Stimulated activated CD8-positive, alpha-beta memory T cell treated with anti-CD3 and anti-CD28 coated beads, Interleukin-7, amount 100 ng/mL, for 4 hours (primary cell): ENCODE data around the gene HTT.

Experiments used
- DNase-seq, 2 donors: peaks; one replicate each; pipeline ENCODE4 v3.0.0-alpha.2; 2020; ENCODE audit warnings: low read depth in 2 of 2

Gene HTT

DNA sequence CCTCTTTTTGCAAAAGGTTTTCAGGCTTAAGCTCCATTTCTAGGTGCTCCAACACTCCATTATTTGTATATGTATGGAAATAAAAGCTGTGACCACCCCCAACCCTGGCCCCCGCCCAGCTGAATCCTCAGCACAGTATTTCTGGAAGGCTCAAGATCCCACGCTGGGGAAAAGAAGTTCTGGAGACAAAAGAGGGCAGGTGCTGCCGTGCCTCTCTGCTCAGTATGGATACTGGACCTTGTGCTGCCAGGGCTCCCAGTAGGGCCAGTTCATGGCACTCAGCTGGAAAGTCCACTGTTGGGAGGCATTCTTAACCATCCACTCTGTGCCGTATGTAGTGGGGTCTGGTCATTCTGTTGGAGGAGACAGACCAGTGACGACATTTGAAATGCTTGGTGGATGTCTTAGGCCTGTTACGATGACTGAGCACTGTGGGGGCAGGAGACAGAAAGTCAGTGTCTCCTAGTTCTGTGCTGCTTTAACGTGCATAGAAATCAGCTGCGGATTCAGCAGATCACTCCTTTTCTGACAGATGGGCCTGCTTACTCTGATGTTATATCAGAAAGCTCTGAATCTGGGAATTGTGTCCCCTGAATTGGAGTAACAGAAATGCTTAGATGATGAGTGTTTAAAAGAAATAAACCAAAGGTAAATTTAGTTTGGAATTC, 126.1 kb downstream of the HTT start:
- DNase-seq, result no peak

GRCh38 chr4:3201718-3202702, 127.5 kb downstream of the HTT start:
- peak; percentile 39 to 44 for DNase-seq

- DNase-seq, result peak in 1 of 2 donors; percentile 34
These were observed 128.6 kb downstream of the HTT start for GRCh38 chr4:3202836-3203820.

- no peak for DNase-seq
These were observed 129.5 kb downstream of the HTT start for GRCh38 chr4:3203971-3204431.

DNA sequence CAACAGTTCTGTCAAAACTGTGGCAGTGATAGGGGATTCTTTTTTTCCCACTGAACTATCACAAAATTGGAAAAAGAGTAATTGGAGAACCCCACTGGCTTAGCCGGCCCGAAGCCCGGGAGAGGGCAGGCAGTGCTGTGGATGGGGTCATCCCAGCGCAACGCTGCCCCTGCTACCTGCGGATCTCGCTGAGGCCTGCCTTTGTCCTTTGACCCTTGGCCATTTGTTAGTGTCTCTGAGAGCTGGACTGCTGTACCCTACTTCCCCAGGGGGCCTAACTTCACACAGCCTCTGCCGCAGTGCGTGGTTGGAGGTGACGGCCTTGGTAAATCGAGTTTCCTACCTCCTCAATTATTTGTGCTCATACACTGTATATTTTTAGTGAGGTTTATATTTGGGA, 131.5 kb downstream of the HTT start:
- no peak for DNase-seq

DNA sequence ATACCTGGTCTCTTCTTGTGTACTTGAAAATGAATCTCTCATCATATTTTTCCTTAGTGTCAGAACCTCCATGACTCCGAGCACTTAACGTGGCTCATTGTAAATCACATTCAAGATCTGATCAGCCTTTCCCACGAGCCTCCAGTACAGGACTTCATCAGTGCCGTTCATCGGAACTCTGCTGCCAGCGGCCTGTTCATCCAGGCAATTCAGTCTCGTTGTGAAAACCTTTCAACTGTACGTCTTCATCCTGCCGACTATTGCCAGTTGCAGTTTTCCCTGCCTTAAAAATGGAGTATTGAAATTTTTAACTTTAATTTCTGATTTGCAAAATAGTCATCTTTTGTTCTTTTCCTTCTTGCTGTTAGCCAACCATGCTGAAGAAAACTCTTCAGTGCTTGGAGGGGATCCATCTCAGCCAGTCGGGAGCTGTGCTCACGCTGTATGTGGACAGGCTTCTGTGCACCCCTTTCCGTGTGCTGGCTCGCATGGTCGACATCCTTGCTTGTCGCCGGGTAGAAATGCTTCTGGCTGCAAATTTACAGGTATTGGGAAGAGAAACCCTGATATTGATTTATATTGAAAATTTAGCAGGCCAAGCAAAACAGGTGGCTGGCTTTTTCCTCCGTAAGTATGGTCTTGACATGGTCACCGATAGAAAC, 132.1 kb downstream of the HTT start:
- DNase-seq, result no peak

- no peak for DNase-seq
These were observed 133.1 kb downstream of the HTT start for GRCh38 chr4:3207531-3208037.

GRCh38 chr4:3208826-3209225, 134.3 kb downstream of the HTT start:
- no peak for DNase-seq

GRCh38 chr4:3209551-3210325, 135.3 kb downstream of the HTT start:
- DNase-seq, result no peak

DNA sequence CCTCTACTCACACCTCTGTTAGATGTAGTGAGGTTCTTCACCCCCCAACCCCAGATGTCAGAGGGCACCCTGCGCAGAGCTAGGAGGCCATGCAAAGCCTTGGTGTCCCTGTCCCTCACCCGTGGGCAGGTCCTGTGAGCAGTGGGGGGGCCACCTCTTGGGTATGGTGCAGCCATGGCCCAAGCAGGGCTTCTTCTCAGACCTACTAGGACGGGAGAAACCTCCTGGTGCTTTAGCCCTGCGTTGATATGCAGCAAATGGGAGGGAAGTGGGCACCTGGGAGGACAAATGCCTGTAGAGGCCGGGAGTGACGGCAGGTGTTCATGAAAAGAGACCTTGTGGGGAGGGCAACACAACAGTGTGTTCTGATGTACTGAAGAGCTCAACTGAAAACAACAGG, 136.0 kb downstream of the HTT start:
- DNase-seq, result no peak

- no peak for DNase-seq
These were observed 137.4 kb downstream of the HTT start for GRCh38 chr4:3211866-3212265.

DNA sequence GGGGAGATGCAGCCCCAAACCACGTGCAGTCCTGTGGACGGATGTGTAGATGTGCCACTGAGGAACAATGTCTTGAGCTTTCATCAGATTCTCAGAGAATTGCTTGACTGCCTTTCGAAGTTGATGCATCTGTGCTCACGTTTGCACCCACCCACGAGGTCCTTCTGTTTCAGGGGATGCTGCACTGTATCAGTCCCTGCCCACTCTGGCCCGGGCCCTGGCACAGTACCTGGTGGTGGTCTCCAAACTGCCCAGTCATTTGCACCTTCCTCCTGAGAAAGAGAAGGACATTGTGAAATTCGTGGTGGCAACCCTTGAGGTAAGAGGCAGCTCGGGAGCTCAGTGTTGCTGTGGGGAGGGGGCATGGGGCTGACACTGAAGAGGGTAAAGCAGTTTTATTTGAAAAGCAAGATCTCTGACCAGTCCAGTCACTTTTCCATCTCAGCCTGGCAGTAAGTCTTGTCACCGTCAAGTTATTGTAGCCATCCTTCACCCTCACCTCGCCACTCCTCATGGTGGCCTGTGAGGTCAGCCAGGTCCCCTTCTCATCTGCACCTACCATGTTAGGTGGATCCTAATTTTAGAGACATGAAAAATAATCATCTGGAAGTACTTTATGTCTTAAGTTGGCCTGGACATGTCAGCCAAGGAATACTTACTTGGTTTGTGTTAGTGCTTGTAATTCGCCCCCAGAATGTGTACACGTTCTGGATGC, 138.1 kb downstream of the HTT start:
- DNase-seq, result no peak

DNA sequence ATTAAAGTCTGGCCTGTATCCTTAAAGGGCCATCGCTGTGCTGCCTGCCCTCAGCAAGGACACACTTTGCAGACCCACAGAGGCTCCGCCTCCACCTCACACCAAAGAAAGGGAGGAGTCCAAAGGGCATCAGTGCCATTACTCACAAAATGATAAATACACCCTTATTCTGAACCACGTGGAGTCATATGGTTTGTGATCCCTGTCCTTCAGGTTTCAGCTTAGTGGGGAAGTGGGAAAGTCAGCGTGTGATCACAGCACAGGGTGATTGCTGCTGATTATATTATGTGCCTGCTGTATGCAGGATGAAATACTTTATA, 138.6 kb downstream of the HTT start:
- no peak for DNase-seq

- DNase-seq, result no peak
These were observed 139.3 kb downstream of the HTT start for GRCh38 chr4:3213661-3214250.

GRCh38 chr4:3215256-3215655, 140.8 kb downstream of the HTT start:
- no peak for DNase-seq

- no peak for DNase-seq
These were observed 141.3 kb downstream of the HTT start for GRCh38 chr4:3215733-3216132.

GRCh38 chr4:3217266-3217665, 142.8 kb downstream of the HTT start:
- DNase-seq, result no peak

GRCh38 chr4:3217771-3218170, 143.3 kb downstream of the HTT start:
- no peak for DNase-seq
